ENCODE measurements around the gene CCNY. TPM values are rescaled to one million over a fixed set of nuclear protein-coding genes. Genes with fewer than 3 reads are reported as not detected.

Gene CCNY
- total and polyA plus RNA-seq, 2 donors (not counting 1 experiment from before 2014, with no cell fraction given) = 34.1 to 64.9 TPM

GRCh38 chr10:35371731-35372130, 35.4 kb downstream of the CCNY start:
- Histone ChIP-seq H3K9ac (ENCODE audit: low read length) (no peak overlapping the region), H2AFZ (ENCODE audit: insufficient read depth, low read depth, low read length, poor library complexity, severe bottlenecking) (no peak overlapping the region), H3K4me3 (ENCODE audit: control extremely low read depth in 1 of 5, extremely low read depth in 1 of 5, insufficient read depth in 1 of 5, low read depth in 2 of 5, low read length in 4 of 5) (no peak overlapping the region), H3K27me3 (replicated peaks in 1 of 4; ENCODE audit: control extremely low read depth in 1 of 4, control insufficient read depth in 3 of 4, insufficient read depth in 4 of 4, low read length in 3 of 4) (no peaks in the 10 kb centered on the region), H3K9me3 (ENCODE audit: control extremely low read depth in 1 of 3, control insufficient read depth in 2 of 3, insufficient read depth in 1 of 3, low read length in 2 of 3) (no peaks in the 10 kb centered on the region), H3K4me1 (ENCODE audit: control insufficient read depth in 2 of 2, insufficient read depth in 2 of 2, low read length in 2 of 2) (peaks cover 55 to 57% of the 10 kb centered on the region in 2 donors), H3K27ac (ENCODE audit: low read length in 2 of 2) (no peak overlapping the region), H4K20me1 (ENCODE audit: control insufficient read depth, insufficient read depth, low read length, poor library complexity, severe bottlenecking) (peaks cover 65% of the 10 kb centered on the region), H3K79me2 (ENCODE audit: control insufficient read depth, insufficient read depth, low read length) (peaks cover 98% of the 10 kb centered on the region), H3K36me3 (replicated peaks in 1 of 2; ENCODE audit: control extremely low read depth in 1 of 2, control insufficient read depth in 1 of 2, extremely low read depth in 1 of 2, insufficient read depth in 2 of 2, low read length in 1 of 2) (no peaks in the 10 kb centered on the region), H3K4me2 (replicated peaks; ENCODE audit: low read depth, low read length, poor library complexity, severe bottlenecking) (peak overlapping the region; percentile 44)
- no peak for DNase-seq
- peak overlapping the region; percentile 16 for H3K4me3 Mint-ChIP-seq
- H3K27me3 Mint-ChIP-seq = no peaks in the 10 kb centered on the region
- WGBS (ENCODE audit: insufficient coverage) = 68% methylated on average over 3 of the region's 3 CpGs
- peaks cover 84% of the 10 kb centered on the region for H3K4me1 Mint-ChIP-seq
- CTCF ChIA-PET = no interaction called here
- POLR2A ChIA-PET = no interaction called here
- intact Hi-C loops (cut with micrococcal nuclease) = no loop called here
- no peak for TF ChIP-seq EZH2 (IDR thresholded peaks at IDR 0.05; ENCODE audit: borderline replicate concordance, insufficient read depth, low read depth, low read length, poor library complexity, severe bottlenecking)
- TF ChIP-seq, protein P1, sequence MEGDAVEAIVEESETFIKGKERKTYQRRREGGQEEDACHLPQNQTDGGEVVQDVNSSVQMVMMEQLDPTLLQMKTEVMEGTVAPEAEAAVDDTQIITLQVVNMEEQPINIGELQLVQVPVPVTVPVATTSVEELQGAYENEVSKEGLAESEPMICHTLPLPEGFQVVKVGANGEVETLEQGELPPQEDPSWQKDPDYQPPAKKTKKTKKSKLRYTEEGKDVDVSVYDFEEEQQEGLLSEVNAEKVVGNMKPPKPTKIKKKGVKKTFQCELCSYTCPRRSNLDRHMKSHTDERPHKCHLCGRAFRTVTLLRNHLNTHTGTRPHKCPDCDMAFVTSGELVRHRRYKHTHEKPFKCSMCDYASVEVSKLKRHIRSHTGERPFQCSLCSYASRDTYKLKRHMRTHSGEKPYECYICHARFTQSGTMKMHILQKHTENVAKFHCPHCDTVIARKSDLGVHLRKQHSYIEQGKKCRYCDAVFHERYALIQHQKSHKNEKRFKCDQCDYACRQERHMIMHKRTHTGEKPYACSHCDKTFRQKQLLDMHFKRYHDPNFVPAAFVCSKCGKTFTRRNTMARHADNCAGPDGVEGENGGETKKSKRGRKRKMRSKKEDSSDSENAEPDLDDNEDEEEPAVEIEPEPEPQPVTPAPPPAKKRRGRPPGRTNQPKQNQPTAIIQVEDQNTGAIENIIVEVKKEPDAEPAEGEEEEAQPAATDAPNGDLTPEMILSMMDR (IDR thresholded peaks at IDR 0.05) = no peak
- no peak for ATAC-seq (ENCODE audit: low read depth)
- no peaks in the 10 kb centered on the region for H3K9me3 Mint-ChIP-seq (ENCODE audit: insufficient read depth)
- H3K27ac Mint-ChIP-seq = peak overlapping the region; percentile 3

DNA sequence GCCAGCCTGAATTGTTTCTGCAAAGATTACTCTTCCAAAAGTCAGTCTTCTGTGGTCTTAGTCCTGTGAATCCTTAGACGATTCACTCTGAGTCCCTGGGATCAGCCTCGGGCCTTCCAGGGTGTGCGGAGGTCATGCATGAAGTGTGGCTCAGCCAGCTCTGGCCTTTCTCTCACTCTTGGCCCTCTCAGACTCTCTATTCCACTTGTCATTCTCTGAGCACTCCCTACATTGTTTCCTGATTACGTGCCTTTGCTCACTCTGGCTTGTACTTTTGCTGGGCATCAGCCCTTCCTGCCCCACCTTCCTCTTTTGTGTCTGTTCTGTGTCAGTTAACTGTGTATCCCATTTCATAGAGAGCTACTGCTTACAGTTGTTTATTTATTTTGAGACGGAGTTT, 36.0 kb downstream of the CCNY start:
- no peak for TF ChIP-seq EZH2 (IDR thresholded peaks at IDR 0.05; ENCODE audit: borderline replicate concordance, insufficient read depth, low read depth, low read length, poor library complexity, severe bottlenecking)
- TF ChIP-seq, protein P1 (IDR thresholded peaks at IDR 0.05) = no peak
- Histone ChIP-seq H3K9me3 (ENCODE audit: control extremely low read depth in 1 of 3, control insufficient read depth in 2 of 3, insufficient read depth in 1 of 3, low read length in 2 of 3) (no peaks in the 10 kb centered on the region), H3K27me3 (replicated peaks in 1 of 4; ENCODE audit: control extremely low read depth in 1 of 4, control insufficient read depth in 3 of 4, insufficient read depth in 4 of 4, low read length in 3 of 4) (no peaks in the 10 kb centered on the region), H4K20me1 (ENCODE audit: control insufficient read depth, insufficient read depth, low read length, poor library complexity, severe bottlenecking) (peaks cover 59% of the 10 kb centered on the region), H3K9ac (ENCODE audit: low read length) (no peak overlapping the region), H3K4me1 (ENCODE audit: control insufficient read depth in 2 of 2, insufficient read depth in 2 of 2, low read length in 2 of 2) (peaks cover 55 to 57% of the 10 kb centered on the region in 2 donors), H3K4me2 (replicated peaks; ENCODE audit: low read depth, low read length, poor library complexity, severe bottlenecking) (peak overlapping the region; percentile 44), H3K27ac (ENCODE audit: low read length in 2 of 2) (no peak overlapping the region), H3K79me2 (ENCODE audit: control insufficient read depth, insufficient read depth, low read length) (peaks cover 93% of the 10 kb centered on the region), H2AFZ (ENCODE audit: insufficient read depth, low read depth, low read length, poor library complexity, severe bottlenecking) (no peak overlapping the region), H3K36me3 (replicated peaks in 1 of 2; ENCODE audit: control extremely low read depth in 1 of 2, control insufficient read depth in 1 of 2, extremely low read depth in 1 of 2, insufficient read depth in 2 of 2, low read length in 1 of 2) (no peaks in the 10 kb centered on the region), H3K4me3 (ENCODE audit: control extremely low read depth in 1 of 5, extremely low read depth in 1 of 5, insufficient read depth in 1 of 5, low read depth in 2 of 5, low read length in 4 of 5) (no peak overlapping the region)
- Mint-ChIP-seq H3K9me3 (ENCODE audit: insufficient read depth) (no peaks in the 10 kb centered on the region), H3K27ac (peak overlapping the region; percentile 38), H3K4me3 (peak overlapping the region; percentile 17), H3K27me3 (no peaks in the 10 kb centered on the region), H3K4me1 (peaks cover 84% of the 10 kb centered on the region)
- 22% methylated on average over 4 of the region's 5 CpGs for WGBS (ENCODE audit: insufficient coverage)
- ATAC-seq (ENCODE audit: low read depth) = no peak
- DNase-seq = peak; percentile 27
- CTCF ChIA-PET = no interaction called here
- POLR2A ChIA-PET = no interaction called here
- intact Hi-C loops (cut with micrococcal nuclease) = no loop called here
